HG02642 (cell line): ENCODE results near the gene PCDHAC1.
"Not testable (repeated sequence)": the region's sequence is repeated elsewhere in the genome, so short reads cannot be mapped to it uniquely, and the experiment has no call there.

ENCODE experiments used
- ATAC-seq: cut with Tn5 transposase; IDR thresholded peaks from one replicate; pipeline ENCODE4 v1.9.1; 2021; ENCODE audit warnings: mild to moderate bottlenecking; ENCODE audit not compliant: unreplicated experiment, poor library complexity

Gene PCDHAC1, protein sequence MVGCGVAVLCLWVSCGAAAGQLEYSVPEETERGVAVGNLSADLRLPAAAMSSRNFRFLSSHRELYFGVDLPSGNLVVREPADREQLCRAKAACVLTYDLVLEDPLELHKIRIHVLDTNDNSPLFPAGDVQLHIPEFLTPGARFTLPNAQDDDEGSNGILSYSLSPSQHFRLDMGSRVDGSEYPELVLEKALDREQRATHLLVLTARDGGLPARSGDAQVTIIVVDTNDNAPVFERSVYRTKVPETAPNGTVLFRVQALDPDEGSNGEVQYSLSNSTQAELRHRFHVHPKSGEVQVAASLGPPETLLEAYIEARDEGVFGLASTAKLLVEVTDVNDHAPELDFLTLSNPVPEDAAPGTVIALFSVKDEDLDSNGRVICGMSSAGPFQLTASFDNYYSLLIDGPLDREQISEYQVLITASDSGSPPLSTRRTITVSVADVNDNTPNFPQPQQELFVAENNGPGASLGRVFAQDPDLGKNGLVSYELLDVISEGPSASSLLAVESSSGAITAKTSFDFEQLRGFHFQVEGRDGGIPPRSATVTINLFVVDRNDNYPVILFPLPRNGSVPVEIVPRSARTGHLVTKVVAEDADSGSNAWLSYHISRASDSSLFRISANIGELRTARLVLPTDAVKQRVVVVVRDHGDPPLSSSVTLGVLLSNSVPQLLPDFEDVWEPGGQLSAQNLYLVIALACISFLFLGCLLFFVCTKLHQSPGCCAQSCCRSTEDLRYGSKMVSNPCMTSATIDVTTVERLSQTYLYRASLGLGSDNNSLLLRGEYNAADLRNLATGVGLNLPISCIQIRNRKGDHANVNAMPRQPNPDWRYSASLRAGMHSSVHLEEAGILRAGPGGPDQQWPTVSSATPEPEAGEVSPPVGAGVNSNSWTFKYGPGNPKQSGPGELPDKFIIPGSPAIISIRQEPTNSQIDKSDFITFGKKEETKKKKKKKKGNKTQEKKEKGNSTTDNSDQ

GRCh38 chr5:140925806-140926442 lies at the start of gene PCDHAC1:
PCDHAC1 (plus strand) TSS chr5:140926299; CDS start chr5:140926893, 594 bp downstream.
- no peak for ATAC-seq

GRCh38 chr5:140876541-140877261 lies 49.4 kb upstream of the PCDHAC1 start:
- not testable (repeated sequence) for ATAC-seq

DNA sequence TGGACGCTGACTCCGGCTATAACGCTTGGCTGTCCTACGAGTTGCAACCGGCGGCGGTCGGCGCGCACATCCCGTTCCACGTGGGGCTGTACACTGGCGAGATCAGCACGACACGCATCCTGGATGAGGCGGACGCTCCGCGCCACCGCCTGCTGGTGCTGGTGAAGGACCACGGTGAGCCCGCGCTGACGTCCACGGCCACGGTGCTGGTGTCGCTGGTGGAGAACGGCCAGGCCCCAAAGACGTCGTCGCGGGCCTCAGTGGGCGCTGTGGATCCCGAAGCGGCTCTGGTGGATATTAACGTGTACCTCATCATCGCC lies 48.9 kb upstream of the PCDHAC1 start:
- ATAC-seq = no peak

DNA sequence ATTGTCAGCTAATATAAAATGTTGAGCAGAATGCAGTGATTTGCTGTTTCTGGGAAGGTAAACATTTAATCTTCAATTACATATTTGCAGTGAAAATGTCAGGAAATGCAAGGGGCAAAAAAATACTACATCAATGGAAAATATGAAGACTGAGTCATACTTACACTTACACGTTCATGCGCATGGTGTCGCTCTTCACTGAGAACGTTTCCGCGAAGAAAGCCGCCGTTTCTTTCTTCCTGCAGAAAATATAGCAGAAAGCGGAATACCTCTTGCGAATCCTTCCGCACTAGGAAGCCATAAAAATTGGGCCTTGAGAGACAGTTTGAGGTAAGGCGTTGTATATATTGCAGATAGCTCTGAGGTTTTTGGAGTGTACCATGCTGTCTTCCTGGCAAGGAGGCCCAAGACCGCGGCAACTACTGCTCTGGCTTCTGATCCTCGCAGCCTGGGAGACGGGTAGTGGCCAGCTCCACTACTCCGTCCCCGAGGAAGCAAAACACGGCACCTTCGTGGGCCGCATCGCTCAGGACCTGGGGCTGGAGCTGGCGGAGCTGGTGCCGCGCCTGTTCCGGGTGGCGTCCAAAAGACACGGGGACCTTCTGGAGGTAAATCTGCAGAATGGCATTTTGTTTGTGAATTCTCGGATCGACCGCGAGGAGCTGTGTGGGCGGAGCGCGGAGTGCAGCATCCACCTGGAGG lies 44.1 kb upstream of the PCDHAC1 start, which contains the start of gene PCDHA13:
TSS of gene PCDHA13 (plus strand) at position 236 of the 702 bp plus-strand sequence. CDS start at position 381, 145 bp downstream.
- no peak for ATAC-seq

DNA sequence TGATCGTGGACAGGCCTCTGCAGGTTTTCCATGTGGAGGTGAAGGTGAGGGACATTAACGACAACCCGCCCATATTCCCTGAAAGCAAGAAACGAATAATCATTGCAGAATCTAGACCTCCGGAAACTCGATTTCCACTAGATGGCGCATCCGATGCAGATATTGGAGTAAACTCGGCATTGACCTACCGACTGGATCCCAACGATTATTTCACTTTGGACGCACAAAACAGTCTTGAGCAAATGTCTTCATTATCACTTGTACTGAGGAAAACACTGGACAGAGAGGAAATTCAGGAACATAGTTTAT lies 43.6 kb upstream of the PCDHAC1 start:
- no peak for ATAC-seq

- no peak for ATAC-seq
Measured at GRCh38 chr5:140883373-140883772, 42.7 kb upstream of the PCDHAC1 start.

DNA sequence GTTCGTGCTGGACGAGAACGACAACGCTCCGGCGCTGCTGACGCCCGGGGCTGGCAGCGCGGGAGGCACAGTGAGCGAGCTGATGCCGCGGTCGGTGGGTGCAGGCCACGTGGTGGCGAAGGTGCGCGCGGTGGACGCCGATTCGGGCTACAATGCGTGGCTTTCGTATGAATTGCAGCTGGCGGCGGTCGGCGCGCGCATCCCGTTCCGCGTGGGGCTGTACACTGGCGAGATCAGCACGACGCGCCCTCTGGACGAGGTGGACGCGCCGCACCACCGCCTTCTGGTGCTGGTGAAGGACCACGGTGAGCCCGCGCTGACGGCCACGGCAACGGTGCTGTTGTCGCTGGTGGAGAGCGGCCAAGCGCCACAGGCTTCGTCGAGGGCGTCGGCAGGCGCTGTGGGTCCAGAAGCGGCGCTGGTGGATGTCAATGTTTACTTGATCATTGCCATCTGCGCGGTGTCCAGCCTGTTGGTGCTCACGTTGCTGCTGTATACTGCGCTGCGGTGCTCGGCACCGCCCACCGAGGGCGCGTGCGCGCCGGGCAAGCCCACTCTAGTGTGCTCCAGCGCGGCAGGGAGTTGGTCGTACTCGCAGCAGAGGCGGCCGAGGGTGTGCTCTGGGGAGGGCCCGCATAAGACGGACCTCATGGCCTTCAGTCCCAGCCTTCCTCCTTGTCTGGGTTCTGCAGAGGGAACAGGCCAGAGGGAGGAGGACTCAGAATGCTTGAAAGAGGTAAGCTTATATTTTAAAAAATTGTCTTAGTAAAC lies 42.0 kb upstream of the PCDHAC1 start:
- no peak for ATAC-seq

- ATAC-seq = no peak
Measured at GRCh38 chr5:140916325-140916724, 9.8 kb upstream of the PCDHAC1 start.

- no peak for ATAC-seq
Measured at GRCh38 chr5:140923601-140924000, 2.5 kb upstream of the PCDHAC1 start.

DNA sequence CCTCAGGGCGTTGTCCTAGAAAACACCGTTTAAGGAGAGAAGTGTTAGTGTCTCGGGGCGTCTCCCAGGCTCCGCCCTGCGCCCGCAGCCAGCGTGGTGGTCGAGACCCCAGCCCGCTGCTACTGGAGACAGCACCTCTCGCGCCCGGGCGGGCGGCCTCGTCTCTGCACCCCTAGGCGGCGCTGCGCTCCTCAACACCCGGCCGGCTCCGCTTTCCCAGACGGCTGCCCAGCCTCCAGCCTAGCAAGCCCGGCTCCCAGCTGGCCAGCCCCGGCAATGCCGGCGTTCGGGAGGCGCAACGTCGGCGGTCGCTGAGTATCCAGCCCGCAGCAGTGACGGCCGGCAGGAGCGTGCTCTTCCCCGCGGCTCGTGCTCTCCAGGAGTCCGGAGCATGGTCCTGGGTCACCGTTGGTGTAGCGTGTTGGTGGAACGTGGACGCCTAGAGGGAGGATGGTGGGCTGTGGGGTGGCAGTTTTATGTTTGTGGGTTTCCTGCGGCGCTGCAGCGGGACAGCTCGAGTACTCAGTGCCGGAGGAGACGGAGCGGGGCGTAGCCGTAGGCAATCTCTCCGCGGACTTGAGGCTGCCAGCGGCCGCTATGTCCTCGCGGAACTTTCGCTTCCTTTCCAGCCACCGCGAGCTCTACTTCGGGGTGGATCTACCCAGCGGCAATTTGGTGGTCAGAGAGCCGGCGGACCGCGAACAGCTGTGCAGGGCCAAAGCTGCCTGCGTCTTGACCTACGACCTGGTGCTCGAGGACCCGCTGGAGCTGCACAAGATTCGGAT lies 536 bp downstream of the PCDHAC1 start:
- no peak for ATAC-seq

GRCh38 chr5:140927228-140927573 lies 1.1 kb downstream of the PCDHAC1 start:
- no peak for ATAC-seq

DNA sequence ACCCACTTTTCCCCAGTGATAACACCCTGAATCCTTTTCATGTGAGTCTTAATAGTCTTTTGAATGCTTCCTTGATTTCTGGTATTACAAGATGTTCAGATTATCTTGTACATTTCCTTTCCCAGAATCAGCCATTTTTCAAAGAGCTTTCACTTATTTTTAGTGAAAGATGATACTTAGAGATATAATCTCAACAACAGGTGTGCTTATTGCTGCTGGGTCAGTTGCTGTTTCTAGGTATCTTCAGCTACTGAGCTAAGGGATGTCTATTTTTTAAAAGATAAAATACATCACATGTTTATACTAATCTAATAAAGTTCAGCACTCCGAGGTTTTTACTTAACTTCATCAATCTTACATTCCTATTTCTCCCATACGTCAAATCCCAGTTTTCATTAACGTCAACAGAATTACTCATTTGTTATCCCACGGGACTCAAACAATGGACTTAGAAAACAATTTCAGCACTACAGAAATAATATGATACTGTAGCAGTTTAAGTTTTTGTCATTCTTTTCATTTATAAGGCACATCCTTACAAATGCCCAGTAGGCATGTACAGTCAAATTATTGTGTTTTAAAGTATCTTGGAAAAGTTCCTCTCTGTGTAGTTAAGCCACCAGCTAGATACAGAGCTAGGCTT lies 9.0 kb downstream of the PCDHAC1 start:
- no peak for ATAC-seq

- ATAC-seq = no peak
Measured at GRCh38 chr5:140946578-140946977, 20.5 kb downstream of the PCDHAC1 start.

DNA sequence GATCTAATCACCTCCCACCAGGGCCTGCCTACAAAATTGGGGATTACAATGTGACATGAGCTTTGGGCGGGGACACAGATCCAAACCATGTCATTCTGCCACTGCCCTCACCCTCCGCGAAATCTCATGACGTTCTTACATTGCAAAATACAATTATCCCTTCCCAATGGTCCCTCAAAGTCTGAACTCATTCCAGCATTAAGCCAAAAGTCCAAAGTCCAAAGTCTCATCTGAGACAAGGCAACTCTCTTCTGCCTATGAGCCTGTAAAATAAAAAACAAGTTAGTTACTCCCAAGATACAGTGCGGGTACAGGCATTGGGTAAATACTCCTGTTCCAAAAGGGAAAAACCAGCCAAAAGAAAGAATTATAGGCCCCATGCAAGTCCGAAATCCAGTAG lies 25.5 kb downstream of the PCDHAC1 start:
- ATAC-seq = no peak

GRCh38 chr5:140953234-140953633 lies 27.1 kb downstream of the PCDHAC1 start:
- ATAC-seq = no peak

- no peak for ATAC-seq
Measured at GRCh38 chr5:140962190-140962589, 36.1 kb downstream of the PCDHAC1 start.

DNA sequence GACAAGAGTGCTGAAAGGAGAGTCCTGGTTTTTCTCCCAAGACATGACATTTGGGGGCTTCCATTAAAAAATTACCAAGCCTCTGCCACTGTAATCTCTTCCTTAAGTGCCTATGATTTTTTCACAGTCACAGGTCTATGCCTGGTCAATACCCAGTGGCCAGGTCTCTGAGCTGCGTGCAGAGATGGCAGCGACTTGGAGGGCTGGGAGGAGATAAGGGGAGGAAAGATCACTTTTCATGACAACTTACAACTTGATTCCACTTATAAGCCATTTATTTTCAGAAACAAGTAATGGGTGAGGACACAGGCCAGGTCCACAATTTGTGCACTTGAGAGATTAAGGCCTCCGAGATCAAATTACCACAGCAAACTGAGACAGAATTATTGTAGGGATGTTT lies 38.3 kb downstream of the PCDHAC1 start:
- ATAC-seq = no peak

DNA sequence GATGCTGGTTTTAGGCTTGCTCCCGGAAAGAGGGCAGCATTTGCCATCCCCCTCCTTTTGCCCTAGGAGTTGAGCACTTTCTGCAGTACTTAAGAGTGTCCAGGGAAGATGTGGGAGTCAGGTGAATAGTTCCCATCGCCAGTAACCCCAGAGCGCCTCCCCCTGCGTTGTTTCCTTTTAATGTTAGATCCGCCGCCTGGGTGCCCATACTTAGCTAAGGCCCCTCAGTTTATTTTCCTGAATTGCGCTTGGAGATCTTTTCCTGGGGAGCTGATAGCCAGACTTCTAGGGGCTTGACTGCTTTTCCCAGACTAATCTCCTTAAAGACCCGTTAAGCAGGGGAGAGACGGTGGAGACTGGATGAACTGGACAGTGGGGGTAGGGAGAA lies 39.8 kb downstream of the PCDHAC1 start:
- ATAC-seq = no peak
